Mucosa of descending colon (tissue), 3 donors: ENCODE measurements around the gene RDH13. TPM values are rescaled to one million over a fixed set of nuclear protein-coding genes. Genes with fewer than 3 reads are reported as not detected.
A peak's percentile ranks its signal among the peaks of the same experiment; 100 is the strongest.
"Not testable (repeated sequence)": the region's sequence is repeated elsewhere in the genome, so short reads cannot be mapped to it uniquely, and the experiment has no call there.

Experiments
- ATAC-seq: fragments of 200-7000 bp; cut with Tn5 transposase; one replicate; pipeline ENCODE4 v1.9.1; 2020; ENCODE audit warnings: mild to moderate bottlenecking, moderate library complexity
- DNase-seq, 3 donors: peaks; one replicate each; pipeline ENCODE4 v3.0.0-alpha.2; 2020
- H3K36me3 ChIP-seq: fragments of 200-600 bp; one replicate; pipeline ENCODE4 v1.8.0; 2021; ENCODE audit warnings: low read depth, mild to moderate bottlenecking
- H3K4me1 ChIP-seq: fragments of 200-600 bp; one replicate; pipeline ENCODE4 v1.8.0; 2021; ENCODE audit warnings: low read depth, mild to moderate bottlenecking
- H3K4me3 ChIP-seq: fragments of 200-600 bp; one replicate; pipeline ENCODE4 v1.8.0; 2021; ENCODE audit warnings: mild to moderate bottlenecking
- H3K9me3 ChIP-seq: fragments of 200-600 bp; one replicate; pipeline ENCODE4 v1.8.0; 2021; ENCODE audit warnings: mild to moderate bottlenecking
- intact Hi-C, 2 donors: fragments of 100-400 bp; cut with DNase I in 1 of 2; cut with micrococcal nuclease in 1 of 2; formaldehyde crosslinking; loops; one replicate each; pipeline versions ENCODE4 v1.11.0 to v1.11.1; 2022; cut with DNase I, micrococcal nuclease
- long read RNA-seq, 2 donors: library from polyadenylated mRNA; unstranded; transcript quantifications; one replicate each; pipeline ENCODE4 v2.0.0, GENCODE V29; 2019 to 2021
- total RNA-seq, 3 donors: library from RNA; stranded (reverse); fragmentation: NEBNext Ultra II Directional in 2 of 3; extraction: Animal tissue kit (Norgen Biotek cat#: 25700) in 2 of 3; gene quantifications; one replicate each; pipeline versions ENCODE4 v1.2.1 to v1.2.4, GENCODE V29; 2021 to 2023
- TF ChIP-seq, protein P1 (sequence below): fragments of 200-600 bp; IDR thresholded peaks from one replicate; pipeline ENCODE4 v1.8.0; 2022; ENCODE audit warnings: antibody characterized with exemption, mild to moderate bottlenecking
- donor health status: DM: no; HTN: no; CAD: no; lungs with moderate emphysema.
- donor health status: DM: no; HTN: no; CAD: no.
- donor health status: DM: no; HTN: yes; CAD: no.

Gene RDH13, protein sequence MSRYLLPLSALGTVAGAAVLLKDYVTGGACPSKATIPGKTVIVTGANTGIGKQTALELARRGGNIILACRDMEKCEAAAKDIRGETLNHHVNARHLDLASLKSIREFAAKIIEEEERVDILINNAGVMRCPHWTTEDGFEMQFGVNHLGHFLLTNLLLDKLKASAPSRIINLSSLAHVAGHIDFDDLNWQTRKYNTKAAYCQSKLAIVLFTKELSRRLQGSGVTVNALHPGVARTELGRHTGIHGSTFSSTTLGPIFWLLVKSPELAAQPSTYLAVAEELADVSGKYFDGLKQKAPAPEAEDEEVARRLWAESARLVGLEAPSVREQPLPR
- 10 to 100 TPM; 46.1 to 59.5 (median 55.0) TPM for total RNA-seq
- long read RNA-seq, donor 1, transcript RDH13-223 (7 exons, 1,931 nt), result major isoform, 37 of 55 reads
- long read RNA-seq, donor 1, partial matches to known transcripts, result 1 of 55 reads
- long read RNA-seq, donor 1, other reads (novel, unspliced or antisense), result 15 of 55 reads
- long read RNA-seq, donor 2, transcript RDH13-223 (7 exons, 1,931 nt), result major isoform, 43 of 59 reads
- long read RNA-seq, donor 2, partial matches to known transcripts, result 2 of 59 reads
- long read RNA-seq, donor 2, other reads (novel, unspliced or antisense), result 10 of 59 reads

DNA sequence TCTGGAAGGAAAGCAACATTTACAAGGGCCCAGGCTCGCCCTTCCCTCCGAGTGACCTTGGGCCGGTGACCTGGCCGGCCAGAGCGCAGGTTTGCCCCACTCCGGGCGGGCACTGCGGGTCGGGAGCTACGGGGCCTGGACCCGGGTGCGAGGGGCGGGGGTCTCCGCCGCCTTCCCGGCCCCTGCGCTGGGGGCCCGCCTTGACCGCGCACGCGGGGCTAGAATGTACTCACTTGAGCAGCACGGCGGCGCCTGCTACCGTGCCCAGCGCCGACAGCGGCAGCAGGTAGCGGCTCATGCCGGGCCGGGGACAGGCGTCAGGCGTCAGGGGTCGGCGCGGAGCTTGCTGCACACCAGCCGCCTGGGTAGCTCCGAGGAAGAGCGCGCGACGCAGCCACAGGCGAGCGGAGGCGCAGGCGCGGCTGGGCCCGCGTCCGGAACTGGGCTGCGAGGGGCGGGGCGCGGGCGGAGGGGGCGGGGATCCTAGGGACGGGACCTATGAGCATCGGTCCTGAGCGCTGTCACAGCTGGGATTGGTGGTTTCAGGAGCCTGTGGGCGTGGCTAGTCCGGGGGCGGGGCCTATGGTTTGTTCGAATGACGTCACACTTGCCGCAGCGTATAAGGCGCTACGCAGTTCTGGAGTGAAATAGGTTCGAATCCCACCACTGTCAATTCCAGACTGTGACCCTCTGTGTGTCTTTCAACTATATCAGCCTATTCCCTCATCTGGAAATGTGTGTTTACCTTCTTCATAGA is at the start of gene RDH13:
Gene RDH13 (minus strand): TSS at position 414 of the 757 bp plus-strand sequence. CDS start 116 bp downstream, at position 298.
- intact Hi-C loops, result no loop called here

DNA sequence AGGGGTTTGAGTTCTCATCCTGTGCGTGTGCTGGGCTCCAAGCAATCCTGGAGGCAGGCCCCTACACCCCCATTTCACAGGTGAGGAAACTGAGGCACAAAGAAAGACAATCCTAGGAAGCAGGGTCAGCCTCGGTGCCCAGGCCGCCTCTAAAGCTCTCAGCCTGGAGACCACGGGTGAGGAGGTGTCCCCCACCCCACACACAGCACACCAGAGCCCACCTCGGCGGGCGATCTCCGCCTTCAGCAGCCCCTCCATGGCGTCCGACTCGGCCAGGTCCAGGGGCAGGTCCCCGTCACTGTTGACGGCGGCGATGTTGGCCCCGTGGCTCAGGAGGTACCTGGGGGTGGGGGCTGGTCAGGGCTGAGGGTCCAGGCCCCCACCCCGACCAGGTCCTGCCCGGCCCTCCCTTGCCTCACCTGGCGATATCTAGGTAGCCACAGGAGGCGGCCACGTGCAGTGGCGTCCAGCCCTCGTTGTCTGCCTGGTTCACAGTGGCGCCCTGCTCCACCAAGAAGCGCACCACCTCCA is 49.4 kb upstream of the RDH13 start:
- peak in 1 of 3 donors; percentile 55 for DNase-seq
- intact Hi-C loops, result no loop called here
- no peak for ATAC-seq

More for the DNA sequence above, at the start of gene RDH13:
- peak within 1 kb of the TSS; percentile 90 for H3K4me3 ChIP-seq
- ATAC-seq (peak; percentile 99), DNase-seq (peak; percentile 98 to 99 (median 99))
- H3K36me3 ChIP-seq, result peaks cover under 1% of the 10 kb centered on the region
- TF ChIP-seq, protein P1, sequence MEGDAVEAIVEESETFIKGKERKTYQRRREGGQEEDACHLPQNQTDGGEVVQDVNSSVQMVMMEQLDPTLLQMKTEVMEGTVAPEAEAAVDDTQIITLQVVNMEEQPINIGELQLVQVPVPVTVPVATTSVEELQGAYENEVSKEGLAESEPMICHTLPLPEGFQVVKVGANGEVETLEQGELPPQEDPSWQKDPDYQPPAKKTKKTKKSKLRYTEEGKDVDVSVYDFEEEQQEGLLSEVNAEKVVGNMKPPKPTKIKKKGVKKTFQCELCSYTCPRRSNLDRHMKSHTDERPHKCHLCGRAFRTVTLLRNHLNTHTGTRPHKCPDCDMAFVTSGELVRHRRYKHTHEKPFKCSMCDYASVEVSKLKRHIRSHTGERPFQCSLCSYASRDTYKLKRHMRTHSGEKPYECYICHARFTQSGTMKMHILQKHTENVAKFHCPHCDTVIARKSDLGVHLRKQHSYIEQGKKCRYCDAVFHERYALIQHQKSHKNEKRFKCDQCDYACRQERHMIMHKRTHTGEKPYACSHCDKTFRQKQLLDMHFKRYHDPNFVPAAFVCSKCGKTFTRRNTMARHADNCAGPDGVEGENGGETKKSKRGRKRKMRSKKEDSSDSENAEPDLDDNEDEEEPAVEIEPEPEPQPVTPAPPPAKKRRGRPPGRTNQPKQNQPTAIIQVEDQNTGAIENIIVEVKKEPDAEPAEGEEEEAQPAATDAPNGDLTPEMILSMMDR, result no peak
- peaks cover 8% of the 10 kb centered on the region for H3K4me1 ChIP-seq
- H3K9me3 ChIP-seq, result no peaks in the 10 kb centered on the region

DNA sequence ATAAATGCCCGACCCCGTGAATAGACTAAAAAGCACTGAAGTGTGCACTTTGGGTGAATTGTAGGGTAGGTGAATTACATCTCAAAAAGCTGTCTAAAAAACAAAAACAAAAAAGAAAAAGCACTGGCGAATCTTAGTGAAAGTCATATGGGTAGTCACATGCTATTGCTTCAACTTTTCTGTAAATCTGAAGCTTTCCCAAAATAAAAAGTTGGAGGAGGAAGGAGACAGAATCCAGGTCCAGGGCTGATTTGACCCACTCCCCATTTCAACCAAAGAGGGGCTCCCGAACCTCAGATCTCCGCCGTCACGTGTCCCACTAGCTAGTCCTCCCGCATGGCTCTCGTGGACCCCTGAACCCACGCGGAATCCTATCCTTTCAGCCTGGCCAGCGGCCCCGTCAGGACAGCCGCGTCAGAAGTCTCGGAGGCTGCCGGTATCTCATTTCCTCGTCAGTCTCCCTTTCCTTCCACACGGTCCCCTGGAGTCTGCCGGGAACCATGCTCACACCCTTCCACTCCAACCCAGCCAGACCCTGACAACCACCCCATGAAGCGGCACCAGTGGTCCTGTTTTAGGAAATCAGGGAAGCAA is 48.4 kb upstream of the RDH13 start:
- ATAC-seq (no peak), DNase-seq (peak in 1 of 3 donors; percentile 42)
- TF ChIP-seq, protein P1, result no peak
- Histone ChIP-seq H3K36me3 (no peaks in the 10 kb centered on the region), H3K4me3 (no peak overlapping the region), H3K9me3 (no peaks in the 10 kb centered on the region), H3K4me1 (peaks cover 12% of the 10 kb centered on the region)
- intact Hi-C loops, result no loop called here

More for the DNA sequence above, 49.4 kb upstream of the RDH13 start:
- Histone ChIP-seq H3K4me3 (no peak overlapping the region), H3K36me3 (no peaks in the 10 kb centered on the region), H3K4me1 (peaks cover 13% of the 10 kb centered on the region), H3K9me3 (no peaks in the 10 kb centered on the region)
- TF ChIP-seq, protein P1, result no peak

DNA sequence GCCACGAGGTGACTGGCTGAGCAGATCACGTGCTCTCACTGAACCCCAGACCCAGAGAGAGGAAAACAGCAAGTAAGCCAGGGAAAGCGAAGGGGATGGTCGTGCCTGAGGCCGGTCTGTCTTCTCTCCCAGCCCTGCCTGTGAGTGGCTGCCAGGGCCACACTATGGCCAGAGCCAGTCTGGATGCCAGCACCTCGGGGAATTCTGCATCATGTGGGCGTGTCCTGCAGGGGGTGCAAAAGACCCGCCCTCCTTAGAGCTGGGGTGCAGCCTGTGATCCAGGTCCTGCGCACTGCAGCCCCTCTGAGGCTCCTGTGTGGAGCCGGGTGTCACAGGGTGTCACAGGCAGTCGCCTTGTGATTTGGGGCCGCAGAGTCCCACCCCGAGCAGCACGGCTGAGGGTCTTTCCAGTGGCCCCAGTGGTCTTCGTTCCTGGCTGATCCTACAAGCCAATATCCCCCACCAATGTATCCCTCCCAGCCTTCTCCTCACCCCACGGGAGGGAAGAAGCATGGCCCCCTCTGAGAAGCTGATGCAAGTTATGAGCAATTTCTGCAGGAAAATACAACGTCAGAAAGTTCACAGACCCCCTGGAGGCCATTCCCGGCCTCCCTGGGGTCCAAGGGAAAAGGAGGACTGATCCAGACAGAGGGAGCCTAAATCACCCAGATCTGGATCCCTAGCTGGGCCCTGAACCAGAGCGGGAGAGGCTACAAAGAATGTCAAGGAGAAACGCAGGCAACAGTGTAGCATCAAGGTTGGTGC is 46.8 kb upstream of the RDH13 start:
- DNase-seq, result peak in 1 of 3 donors; percentile 43
- no peak for ATAC-seq
- intact Hi-C loops, result no loop called here
- Histone ChIP-seq H3K9me3 (no peaks in the 10 kb centered on the region), H3K4me3 (no peak overlapping the region), H3K4me1 (no peaks in the 10 kb centered on the region), H3K36me3 (no peaks in the 10 kb centered on the region)
- TF ChIP-seq, protein P1, result no peak

DNA sequence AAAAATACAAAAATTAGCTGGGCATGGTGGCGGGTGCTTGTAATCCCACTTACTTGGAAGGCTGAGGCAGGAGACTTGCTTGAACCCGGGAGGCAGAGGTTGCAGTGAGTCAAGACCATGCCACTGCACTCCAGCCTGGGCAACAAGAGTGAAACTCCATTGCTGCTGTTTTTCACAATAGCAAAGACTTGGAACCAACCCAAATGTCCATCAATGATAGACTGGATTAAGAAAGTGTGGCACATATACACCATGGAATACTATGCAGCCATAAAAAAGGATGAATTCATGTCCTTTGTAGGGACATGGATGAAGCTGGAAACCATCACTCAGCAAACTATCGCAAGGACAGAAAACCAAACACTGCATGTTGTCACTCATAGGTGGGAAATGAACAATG is 44.3 kb upstream of the RDH13 start:
- H3K9me3 ChIP-seq, H3K36me3 ChIP-seq, ATAC-seq, DNase-seq, intact Hi-C loops, H3K4me1 ChIP-seq, H3K4me3 ChIP-seq: not testable (repeated sequence)
